ENCODE measurements around the gene FKBP10.

Gene FKBP10

GRCh38 chr17:41785091-41785858, 27.5 kb upstream of the FKBP10 start:
- Histone ChIP-seq H3K4me1 (ENCODE audit: insufficient read depth, low read length) (peaks cover 28% of the 10 kb centered on the region), H3K27ac (ENCODE audit: low read depth, low read length) (peak overlapping the region; percentile 96), H3K4me3 (ENCODE audit: low read length) (peak overlapping the region; percentile 78), H3K9me3 (ENCODE audit: insufficient read depth, low read depth, low read length) (no peaks in the 10 kb centered on the region), H3K9ac (ENCODE audit: low read depth, low read length) (peak overlapping the region; percentile 79), H3K27me3 (ENCODE audit: insufficient read depth, low read length) (no peaks in the 10 kb centered on the region), H3K36me3 (ENCODE audit: insufficient read depth, low read length) (no peaks in the 10 kb centered on the region)
- WGBS: 0% methylated on average over 10 of the region's 13 CpGs

GRCh38 chr17:41785859-41786226, 27.0 kb upstream of the FKBP10 start:
- WGBS: under 1% methylated on average over 22 of the region's 22 CpGs
- H3K27me3 ChIP-seq (ENCODE audit: insufficient read depth, low read length): no peaks in the 10 kb centered on the region
- peak overlapping the region; percentile 79 for H3K9ac ChIP-seq (ENCODE audit: low read depth, low read length)
- H3K27ac ChIP-seq (ENCODE audit: low read depth, low read length): peak overlapping the region; percentile 96; the same call in 1 of the 2 replicates
- H3K4me3 ChIP-seq (ENCODE audit: low read length): peak overlapping the region; percentile 78
- H3K36me3 ChIP-seq (ENCODE audit: insufficient read depth, low read length): no peaks in the 10 kb centered on the region
- peaks cover 28% of the 10 kb centered on the region for H3K4me1 ChIP-seq (ENCODE audit: insufficient read depth, low read length)
- no peaks in the 10 kb centered on the region for H3K9me3 ChIP-seq (ENCODE audit: insufficient read depth, low read depth, low read length)

- Histone ChIP-seq H3K4me1 (ENCODE audit: insufficient read depth, low read length) (peaks cover 28% of the 10 kb centered on the region), H3K27me3 (ENCODE audit: insufficient read depth, low read length) (no peaks in the 10 kb centered on the region), H3K36me3 (ENCODE audit: insufficient read depth, low read length) (no peaks in the 10 kb centered on the region), H3K9ac (ENCODE audit: low read depth, low read length) (peak within 1 kb of the TSS; percentile 79), H3K4me3 (ENCODE audit: low read length) (peak within 1 kb of the TSS; percentile 78), H3K9me3 (ENCODE audit: insufficient read depth, low read depth, low read length) (no peaks in the 10 kb centered on the region), H3K27ac (ENCODE audit: low read depth, low read length) (peak within 1 kb of the TSS; percentile 96)
- under 1% methylated on average over 79 of the region's 79 CpGs for WGBS
These were observed 26.4 kb upstream of the FKBP10 start, which contains the start of gene JUP for GRCh38 chr17:41786227-41787020. TSS of gene JUP (minus strand) at chr17:41786711. CDS start at chr17:41771854, 14,857 bp downstream.

GRCh38 chr17:41787021-41787418, 25.8 kb upstream of the FKBP10 start:
- Histone ChIP-seq H3K4me1 (ENCODE audit: insufficient read depth, low read length) (peaks cover 23% of the 10 kb centered on the region), H3K27me3 (ENCODE audit: insufficient read depth, low read length) (peaks cover 5% of the 10 kb centered on the region; the same call in 1 of the 2 replicates), H3K9ac (ENCODE audit: low read depth, low read length) (no peak overlapping the region), H3K9me3 (ENCODE audit: insufficient read depth, low read depth, low read length) (no peaks in the 10 kb centered on the region), H3K4me3 (ENCODE audit: low read length) (peak overlapping the region; percentile 22; the same call in 1 of the 2 replicates), H3K27ac (ENCODE audit: low read depth, low read length) (no peak overlapping the region), H3K36me3 (ENCODE audit: insufficient read depth, low read length) (no peaks in the 10 kb centered on the region)
- WGBS: 0% methylated on average over 3 of the region's 4 CpGs

- Histone ChIP-seq H3K4me3 (ENCODE audit: low read length) (peak overlapping the region; percentile 40), H3K36me3 (ENCODE audit: insufficient read depth, low read length) (no peaks in the 10 kb centered on the region), H3K27ac (ENCODE audit: low read depth, low read length) (peak overlapping the region; percentile 33; the same call in 1 of the 2 replicates), H3K27me3 (ENCODE audit: insufficient read depth, low read length) (peaks cover 24% of the 10 kb centered on the region), H3K9ac (ENCODE audit: low read depth, low read length) (peak overlapping the region; percentile 38; the same call in 1 of the 2 replicates), H3K9me3 (ENCODE audit: insufficient read depth, low read depth, low read length) (no peaks in the 10 kb centered on the region), H3K4me1 (ENCODE audit: insufficient read depth, low read length) (peaks cover 21% of the 10 kb centered on the region)
- 14% methylated on average over 22 of the region's 22 CpGs for WGBS
These were observed 19.7 kb upstream of the FKBP10 start for GRCh38 chr17:41792845-41793783.

- Histone ChIP-seq H3K36me3 (ENCODE audit: insufficient read depth, low read length) (no peaks in the 10 kb centered on the region), H3K4me1 (ENCODE audit: insufficient read depth, low read length) (peaks cover 21% of the 10 kb centered on the region), H3K4me3 (ENCODE audit: low read length) (peak overlapping the region; percentile 40), H3K27ac (ENCODE audit: low read depth, low read length) (peak overlapping the region; percentile 33; the same call in 1 of the 2 replicates), H3K9ac (ENCODE audit: low read depth, low read length) (no peak overlapping the region), H3K9me3 (ENCODE audit: insufficient read depth, low read depth, low read length) (no peaks in the 10 kb centered on the region), H3K27me3 (ENCODE audit: insufficient read depth, low read length) (peaks cover 24% of the 10 kb centered on the region)
- WGBS: 16% methylated on average over 12 of the region's 14 CpGs
These were observed 18.8 kb upstream of the FKBP10 start for GRCh38 chr17:41793784-41794539.

- 79% methylated on average over 5 of the region's 5 CpGs for WGBS
- Histone ChIP-seq H3K27ac (ENCODE audit: low read depth, low read length) (no peak overlapping the region), H3K36me3 (ENCODE audit: insufficient read depth, low read length) (no peaks in the 10 kb centered on the region), H3K9ac (ENCODE audit: low read depth, low read length) (no peak overlapping the region), H3K9me3 (ENCODE audit: insufficient read depth, low read depth, low read length) (no peaks in the 10 kb centered on the region), H3K4me3 (ENCODE audit: low read length) (no peak overlapping the region), H3K27me3 (ENCODE audit: insufficient read depth, low read length) (peaks cover 24% of the 10 kb centered on the region), H3K4me1 (ENCODE audit: insufficient read depth, low read length) (peaks cover 21% of the 10 kb centered on the region)
These were observed 18.2 kb upstream of the FKBP10 start for GRCh38 chr17:41794540-41794975.

- Histone ChIP-seq H3K9ac (ENCODE audit: low read depth, low read length) (no peak overlapping the region), H3K36me3 (ENCODE audit: insufficient read depth, low read length) (no peaks in the 10 kb centered on the region), H3K9me3 (ENCODE audit: insufficient read depth, low read depth, low read length) (no peaks in the 10 kb centered on the region), H3K27me3 (ENCODE audit: insufficient read depth, low read length) (peaks cover 24% of the 10 kb centered on the region), H3K4me3 (ENCODE audit: low read length) (no peak overlapping the region), H3K27ac (ENCODE audit: low read depth, low read length) (no peak overlapping the region), H3K4me1 (ENCODE audit: insufficient read depth, low read length) (peaks cover 27% of the 10 kb centered on the region)
- WGBS: 92% methylated on average over 10 of the region's 10 CpGs
These were observed 16.5 kb upstream of the FKBP10 start for GRCh38 chr17:41796121-41796895.

GRCh38 chr17:41797377-41797776, 15.4 kb upstream of the FKBP10 start:
- no peak overlapping the region for H3K27ac ChIP-seq (ENCODE audit: low read depth, low read length)
- peaks cover 29% of the 10 kb centered on the region for H3K4me1 ChIP-seq (ENCODE audit: insufficient read depth, low read length)
- WGBS: 89% methylated on average over 2 of the region's 3 CpGs
- H3K9ac ChIP-seq (ENCODE audit: low read depth, low read length): no peak overlapping the region
- H3K27me3 ChIP-seq (ENCODE audit: insufficient read depth, low read length): peaks cover 17% of the 10 kb centered on the region
- H3K4me3 ChIP-seq (ENCODE audit: low read length): no peak overlapping the region
- H3K36me3 ChIP-seq (ENCODE audit: insufficient read depth, low read length): no peaks in the 10 kb centered on the region
- H3K9me3 ChIP-seq (ENCODE audit: insufficient read depth, low read depth, low read length): no peaks in the 10 kb centered on the region

Measured in HUES64 (cell line).